H4 (cell line): ENCODE measurements around the gene DXO. TPM values are rescaled to one million over a fixed set of nuclear protein-coding genes. Genes with fewer than 3 reads are reported as not detected.
"Not testable (repeated sequence)": the region's sequence is repeated elsewhere in the genome, so short reads cannot be mapped to it uniquely, and the experiment has no call there.

Source experiments
- DNase-seq: peaks from one replicate; pipeline ENCODE4 v3.0.0-alpha.2; 2015; ENCODE audit warnings: low spot score
- total RNA-seq: library from RNA; depleted of rRNA; stranded (reverse); fragments of >200 nt; shearing (Covaris generic); gene quantifications from 2 replicates; pipeline ENCODE4 v1.2.3, GENCODE V29; 2014

DXO gene
- total RNA-seq, 1 experiment from 2014 or later: 11.0 TPM

- DNase-seq: peak; percentile 97
These were observed 12.9 kb downstream of the DXO start, which contains the start of the genes NELFE and SKIC2 for GRCh38 chr6:31958741-31959739. Gene NELFE (minus strand): TSS chr6:31958971. CDS start chr6:31958446, 525 bp downstream. Gene SKIC2 (plus strand): TSS chr6:31959175. CDS start chr6:31959193, 18 bp downstream.

GRCh38 chr6:31958412-31958740 is 13.6 kb downstream of the DXO start:
- no peak for DNase-seq

GRCh38 chr6:31956796-31957195 is 15.1 kb downstream of the DXO start:
- no peak for DNase-seq

GRCh38 chr6:31954511-31954910 is 17.4 kb downstream of the DXO start:
- no peak for DNase-seq

GRCh38 chr6:31952890-31953289 is 19.0 kb downstream of the DXO start:
- DNase-seq: no peak

GRCh38 chr6:31952140-31952805 is 19.7 kb downstream of the DXO start:
- DNase-seq: peak; percentile 47

GRCh38 chr6:31949926-31950548 is 21.9 kb downstream of the DXO start:
- DNase-seq: no peak

GRCh38 chr6:31948753-31949413 is 23.1 kb downstream of the DXO start:
- no peak for DNase-seq

- DNase-seq: no peak
These were observed 23.6 kb downstream of the DXO start for GRCh38 chr6:31948306-31948705.

GRCh38 chr6:31947864-31948263 is 24.1 kb downstream of the DXO start:
- DNase-seq: no peak

GRCh38 chr6:31947070-31947675 is 24.8 kb downstream of the DXO start:
- DNase-seq: no peak

GRCh38 chr6:31946370-31946885 is 25.5 kb downstream of the DXO start:
- no peak for DNase-seq

- peak; percentile 77 for DNase-seq
These were observed 26.2 kb downstream of the DXO start, which contains the start of gene CFB for GRCh38 chr6:31945507-31946369. Gene CFB (plus strand): TSS chr6:31946095. CDS start chr6:31946222, 127 bp downstream.

GRCh38 chr6:31945154-31945506 is 26.8 kb downstream of the DXO start:
- DNase-seq: no peak

- DNase-seq: no peak
These were observed 28.2 kb downstream of the DXO start for GRCh38 chr6:31943742-31944141.

GRCh38 chr6:31940256-31940664 is 31.7 kb downstream of the DXO start:
- peak; percentile 48 for DNase-seq

- DNase-seq: no peak
These were observed 36.1 kb downstream of the DXO start for GRCh38 chr6:31935823-31936222.

- no peak for DNase-seq
These were observed 36.9 kb downstream of the DXO start for GRCh38 chr6:31935021-31935420.

GRCh38 chr6:31933537-31933936 is 38.4 kb downstream of the DXO start:
- no peak for DNase-seq

- not testable (repeated sequence) for DNase-seq
These were observed 39.8 kb downstream of the DXO start for GRCh38 chr6:31932137-31932536.
